Mesenchymal stem cell (in vitro differentiated cells and primary cell): ENCODE measurements around the gene CHL1.

Source experiments
- DNase-seq: peaks from one replicate; pipeline ENCODE4 v3.0.0-alpha.2; 2013
- H2AFZ ChIP-seq: one replicate; pipeline ENCODE4 v1.6.1; 2013; ENCODE audit warnings: low read depth, mild to moderate bottlenecking, control low read depth, inconsistent platforms, low read length, moderate library complexity
- H2AK5ac ChIP-seq: 2 replicates; pipeline ENCODE4 v1.6.1; 2013; ENCODE audit warnings: low read length, moderate library complexity, mild to moderate bottlenecking, inconsistent platforms; ENCODE audit not compliant: severe bottlenecking
- H2BK120ac ChIP-seq: one replicate; pipeline ENCODE4 v1.6.1; 2013; ENCODE audit warnings: low read depth, mild to moderate bottlenecking, inconsistent platforms, low read length, moderate library complexity
- H2BK12ac ChIP-seq, 2 experiments: one replicate each; pipeline ENCODE4 v1.6.1; 2013; ENCODE audit warnings: inconsistent platforms in 2 of 2, low read length in 2 of 2, mild to moderate bottlenecking in 2 of 2, moderate library complexity in 2 of 2, control low read depth in 1 of 2
- H2BK15ac ChIP-seq: one replicate; pipeline ENCODE4 v1.6.1; 2013; ENCODE audit warnings: mild to moderate bottlenecking, low read depth, inconsistent platforms; ENCODE audit not compliant: poor library complexity, severe bottlenecking
- H2BK5ac ChIP-seq: 2 replicates; pipeline ENCODE4 v1.6.1; 2013; ENCODE audit warnings: low read depth, mild to moderate bottlenecking, low read length, control low read depth, inconsistent platforms; ENCODE audit not compliant: poor library complexity, severe bottlenecking
- H3K14ac ChIP-seq, 2 experiments: one replicate each; pipeline ENCODE4 v1.6.1; 2013; ENCODE audit warnings: inconsistent platforms in 2 of 2, low read length in 2 of 2, control low read depth in 1 of 2, mild to moderate bottlenecking in 1 of 2, moderate library complexity in 1 of 2
- H3K18ac ChIP-seq, 2 experiments: one replicate each; pipeline ENCODE4 v1.6.1; 2013; ENCODE audit warnings: inconsistent platforms in 2 of 2, low read length in 2 of 2, control low read depth in 1 of 2, low read depth in 1 of 2, mild to moderate bottlenecking in 1 of 2
- H3K23ac ChIP-seq, 2 experiments: one replicate each; pipeline ENCODE4 v1.6.1; 2013; ENCODE audit warnings: inconsistent platforms in 2 of 2, low read length in 2 of 2, mild to moderate bottlenecking in 2 of 2, moderate library complexity in 2 of 2, control low read depth in 1 of 2
- H3K27ac ChIP-seq: 2 replicates; pipeline ENCODE4 v1.5.1; 2013; ENCODE audit warnings: mild to moderate bottlenecking, moderate library complexity, low read length, control low read depth, inconsistent platforms; ENCODE audit not compliant: poor library complexity, severe bottlenecking
- H3K27me3 ChIP-seq, 2 experiments: 2 replicates each; pipeline versions ENCODE4 v1.6.1 to v1.7.0; 2013; ENCODE audit warnings: low read length in 2 of 2, mild to moderate bottlenecking in 2 of 2, moderate library complexity in 2 of 2, control low read depth in 1 of 2, inconsistent platforms in 1 of 2; ENCODE audit not compliant: control insufficient read depth in 1 of 2, insufficient read depth in 1 of 2
- H3K36me3 ChIP-seq, 2 experiments: 2 replicates each; pipeline versions ENCODE4 v1.6.1 to v1.7.0; 2013; ENCODE audit warnings: low read length in 2 of 2, control low read depth in 1 of 2, inconsistent platforms in 1 of 2, low read depth in 1 of 2, mild to moderate bottlenecking in 1 of 2; ENCODE audit not compliant: insufficient read depth in 2 of 2, control insufficient read depth in 1 of 2
- H3K4ac ChIP-seq, 2 experiments: one replicate each; pipeline ENCODE4 v1.6.1; 2013; ENCODE audit warnings: inconsistent platforms in 2 of 2, low read length in 2 of 2, mild to moderate bottlenecking in 2 of 2, moderate library complexity in 2 of 2, control low read depth in 1 of 2, low read depth in 1 of 2
- H3K4me1 ChIP-seq: 2 replicates; pipeline ENCODE4 v1.6.1; 2013; ENCODE audit warnings: low read depth, low read length, control low read depth; ENCODE audit not compliant: control insufficient read depth, insufficient read depth
- H3K4me2 ChIP-seq: 2 replicates; pipeline ENCODE4 v1.6.1; 2013; ENCODE audit warnings: low read length, mild to moderate bottlenecking, inconsistent platforms; ENCODE audit not compliant: poor library complexity, severe bottlenecking
- H3K4me3 ChIP-seq, 2 experiments: 2 replicates each; pipeline versions ENCODE4 v1.5.1 to v1.7.0; 2013; ENCODE audit warnings: low read length in 2 of 2, mild to moderate bottlenecking in 2 of 2, control low read depth in 1 of 2, low read depth in 1 of 2; ENCODE audit not compliant: insufficient read depth in 1 of 2
- H3K79me1 ChIP-seq: replicated peaks from 2 replicates; pipeline ENCODE4 v1.6.1; 2013; ENCODE audit warnings: mild to moderate bottlenecking, control low read depth, low read length, inconsistent platforms; ENCODE audit not compliant: poor library complexity, severe bottlenecking
- H3K9ac ChIP-seq: 2 replicates; pipeline ENCODE4 v1.7.0; 2013; ENCODE audit warnings: mild to moderate bottlenecking, low read length, moderate library complexity
- H3K9me3 ChIP-seq: 2 replicates; pipeline ENCODE4 v1.7.0; 2013; ENCODE audit warnings: mild to moderate bottlenecking, low read length; ENCODE audit not compliant: control insufficient read depth
- H4K8ac ChIP-seq: one replicate; pipeline ENCODE4 v1.6.1; 2013; ENCODE audit warnings: inconsistent platforms, mild to moderate bottlenecking, low read length, moderate library complexity
- H4K91ac ChIP-seq: one replicate; pipeline ENCODE4 v1.6.1; 2013; ENCODE audit warnings: mild to moderate bottlenecking, low read length, inconsistent platforms
- WGBS: methylation state at CpG from one replicate; pipeline ENCODE4 v1.1.7; 2013; ENCODE audit warnings: mixed read lengths; 5-methylcytosine and 5-hydroxymethylcytosine counted together

Gene CHL1

DNA sequence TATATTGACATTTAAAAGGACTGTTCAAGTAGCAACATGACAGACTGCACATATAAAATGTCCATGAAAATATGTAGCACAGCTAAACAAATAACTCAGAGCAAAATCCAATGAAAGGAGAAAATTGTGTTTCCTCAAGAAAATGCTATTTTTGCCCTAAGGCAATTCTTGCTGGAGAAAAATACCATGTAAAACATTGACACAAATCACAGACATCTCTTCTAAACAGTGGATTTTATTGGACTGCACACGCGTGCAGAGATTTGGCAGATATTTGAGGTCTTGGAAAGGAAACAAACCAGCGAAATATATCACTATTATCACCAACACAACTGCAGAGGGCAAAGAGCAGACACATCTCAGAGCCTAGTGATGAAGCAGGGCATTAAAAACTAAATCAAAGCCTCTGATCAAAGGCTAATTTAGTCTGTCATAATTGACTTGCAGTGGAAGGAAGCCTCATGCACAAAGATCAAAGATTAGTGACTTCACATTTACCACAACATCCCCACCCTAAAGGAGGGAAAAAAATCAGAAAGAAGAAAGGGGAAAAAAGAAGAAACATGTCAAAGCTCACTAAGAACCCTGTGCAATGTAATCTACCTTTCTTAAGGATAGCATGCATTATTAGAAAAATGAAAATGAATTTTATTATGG lies 52.4 kb downstream of the CHL1 start:
- no peak overlapping the region for H2BK15ac ChIP-seq
- H3K27me3 ChIP-seq, result no peaks in the 10 kb centered on the region
- H2BK12ac ChIP-seq, result no peak overlapping the region
- H3K18ac ChIP-seq, result no peak overlapping the region
- H3K4me2 ChIP-seq, result no peak overlapping the region
- H2BK120ac ChIP-seq, result no peak overlapping the region
- H2AFZ ChIP-seq, result no peak overlapping the region
- no peak overlapping the region for H3K9ac ChIP-seq
- H2BK5ac ChIP-seq, result no peak overlapping the region
- WGBS, result 30% methylated on average over 3 of the region's 3 CpGs
- H4K8ac ChIP-seq, result no peak overlapping the region
- no peak overlapping the region for H3K4ac ChIP-seq
- H4K91ac ChIP-seq, result no peak overlapping the region
- no peak overlapping the region for H3K27ac ChIP-seq
- H2AK5ac ChIP-seq, result no peak overlapping the region
- no peaks in the 10 kb centered on the region for H3K79me1 ChIP-seq
- no peak for DNase-seq
- no peak overlapping the region for H3K4me3 ChIP-seq
- no peaks in the 10 kb centered on the region for H3K9me3 ChIP-seq
- no peaks in the 10 kb centered on the region for H3K36me3 ChIP-seq
- H3K14ac ChIP-seq, result no peak overlapping the region
- H3K4me1 ChIP-seq, result no peaks in the 10 kb centered on the region
- no peak overlapping the region for H3K23ac ChIP-seq

DNA sequence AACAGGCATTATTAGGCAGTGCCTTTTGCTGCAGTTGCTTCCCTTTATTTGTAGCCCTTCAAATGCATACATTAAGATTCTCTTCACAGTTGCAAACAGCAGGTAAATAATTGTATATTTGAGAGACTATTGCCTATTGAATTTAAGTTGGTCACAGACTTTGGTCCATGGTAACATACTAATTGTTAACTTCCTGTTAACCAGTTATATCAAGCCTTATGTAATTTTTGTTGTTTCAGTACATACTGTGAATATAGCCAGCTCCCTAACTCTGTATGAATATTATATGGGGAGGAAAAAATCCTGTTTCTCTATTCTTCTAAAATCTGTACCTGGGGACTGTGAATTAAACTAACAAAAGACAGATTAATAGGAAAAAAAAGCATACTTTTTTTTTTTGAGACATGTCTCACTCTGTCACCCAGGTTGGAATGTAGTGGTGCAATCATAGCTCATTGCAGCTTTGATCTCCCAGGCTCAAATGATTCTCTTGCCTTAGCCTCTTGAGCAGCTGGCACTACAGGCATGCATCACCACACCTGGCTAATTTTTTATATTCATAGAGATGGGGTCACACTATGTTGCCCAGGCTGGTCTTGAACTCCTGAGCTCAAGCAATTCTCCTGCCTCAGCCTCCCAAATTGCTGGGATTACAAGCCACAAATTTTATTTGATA lies 53.2 kb downstream of the CHL1 start:
- Histone ChIP-seq H4K8ac (no peak overlapping the region), H3K18ac (no peak overlapping the region), H2AFZ (no peak overlapping the region), H3K4me3 (no peak overlapping the region), H3K27ac (no peak overlapping the region), H4K91ac (no peak overlapping the region), H3K4me2 (no peak overlapping the region), H2BK5ac (no peak overlapping the region), H2BK120ac (no peak overlapping the region), H3K9ac (no peak overlapping the region), H3K4me1 (no peaks in the 10 kb centered on the region), H3K4ac (no peak overlapping the region), H2AK5ac (no peak overlapping the region), H3K79me1 (no peaks in the 10 kb centered on the region), H3K23ac (no peak overlapping the region), H3K27me3 (no peaks in the 10 kb centered on the region), H2BK12ac (no peak overlapping the region), H3K14ac (no peak overlapping the region), H3K9me3 (no peaks in the 10 kb centered on the region), H3K36me3 (no peaks in the 10 kb centered on the region), H2BK15ac (no peak overlapping the region)
- no peak for DNase-seq

DNA sequence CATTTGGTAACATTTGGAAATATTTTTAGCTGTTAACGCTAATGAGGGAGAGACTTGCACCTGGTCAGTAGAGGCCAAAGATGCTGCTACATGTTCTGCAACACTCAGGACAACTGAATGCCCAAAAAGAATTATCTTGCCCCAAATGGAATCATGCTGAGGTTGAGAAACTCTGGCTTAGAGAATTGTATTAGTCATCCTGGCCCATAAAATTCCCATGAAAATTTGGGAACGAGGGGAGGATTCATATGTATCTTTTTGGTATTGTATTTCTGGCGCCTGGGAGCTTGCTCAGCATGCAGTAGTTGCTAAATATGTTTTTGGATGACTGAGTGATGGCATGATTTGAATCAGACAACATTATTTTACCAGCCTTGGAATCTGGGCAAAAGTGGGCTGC lies 59.9 kb downstream of the CHL1 start:
- Histone ChIP-seq H3K18ac (no peak overlapping the region), H3K27me3 (no peaks in the 10 kb centered on the region), H2AK5ac (no peak overlapping the region), H4K91ac (no peak overlapping the region), H2BK12ac (no peak overlapping the region), H3K23ac (no peak overlapping the region), H3K14ac (no peak overlapping the region), H3K27ac (no peak overlapping the region), H3K4me2 (no peak overlapping the region), H3K4me1 (no peaks in the 10 kb centered on the region), H3K9ac (peak overlapping the region; percentile 32), H3K4ac (no peak overlapping the region), H4K8ac (no peak overlapping the region), H2BK5ac (no peak overlapping the region), H2BK120ac (no peak overlapping the region), H2BK15ac (no peak overlapping the region), H3K9me3 (no peaks in the 10 kb centered on the region), H3K79me1 (no peaks in the 10 kb centered on the region), H3K4me3 (no peak overlapping the region), H2AFZ (no peak overlapping the region), H3K36me3 (no peaks in the 10 kb centered on the region)
- 78% methylated on average over 3 of the region's 3 CpGs for WGBS
- no peak for DNase-seq

DNA sequence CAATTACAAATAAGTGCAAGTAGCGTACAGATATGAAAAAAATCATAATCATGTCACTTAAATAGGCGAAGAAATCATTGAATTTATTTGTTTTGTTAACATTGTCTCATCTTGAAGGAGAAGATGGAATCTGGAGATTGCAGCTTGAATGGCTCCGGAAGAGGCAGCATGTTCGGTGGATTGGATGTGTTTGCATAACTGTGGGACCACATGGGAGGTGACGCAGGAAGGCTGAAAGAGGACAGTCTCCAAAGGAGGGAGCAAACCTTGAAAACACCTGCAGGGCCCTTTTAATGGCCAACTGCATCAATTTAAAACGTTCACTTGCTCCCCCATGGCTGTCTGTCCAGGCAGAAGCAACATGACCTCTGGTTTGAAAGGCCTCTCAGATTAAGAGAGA lies 61.3 kb downstream of the CHL1 start:
- Histone ChIP-seq H2BK5ac (no peak overlapping the region), H3K27me3 (no peaks in the 10 kb centered on the region), H4K8ac (no peak overlapping the region), H3K79me1 (no peaks in the 10 kb centered on the region), H3K23ac (no peak overlapping the region), H3K9me3 (no peaks in the 10 kb centered on the region), H4K91ac (no peak overlapping the region), H3K18ac (no peak overlapping the region), H3K4me2 (no peak overlapping the region), H2AK5ac (no peak overlapping the region), H2BK120ac (no peak overlapping the region), H3K4me3 (no peak overlapping the region), H2BK12ac (no peak overlapping the region), H3K27ac (no peak overlapping the region), H2AFZ (no peak overlapping the region), H3K36me3 (no peaks in the 10 kb centered on the region), H3K4me1 (no peaks in the 10 kb centered on the region), H3K9ac (no peak overlapping the region), H3K14ac (no peak overlapping the region), H2BK15ac (no peak overlapping the region), H3K4ac (no peak overlapping the region)
- no peak for DNase-seq
- WGBS, result 80% methylated on average over 6 of the region's 6 CpGs
